ENCODE data around the gene CCRL2. TPM values are rescaled to one million over a fixed set of nuclear protein-coding genes. Genes with fewer than 3 reads are reported as not detected.

The CCRL2 gene
- total RNA-seq, 2 donors from 2014 or later: 0.41 to 4.4 TPM

GRCh38 chr3:46395766-46396530 lies 11.1 kb upstream of the CCRL2 start:
- DNase-seq (ENCODE audit: low spot score) (no peak), ATAC-seq (ENCODE audit: insufficient number of reproducible peaks, low FRiP score, low read depth) (no peak)
- H3K27ac ChIP-seq: no peak overlapping the region
- H3K4me3 ChIP-seq: no peak overlapping the region
- H3K9me3 ChIP-seq: no peaks in the 10 kb centered on the region
- no peaks in the 10 kb centered on the region for H3K27me3 ChIP-seq (replicated peaks; ENCODE audit: insufficient read depth)
- H3K36me3 ChIP-seq: no peaks in the 10 kb centered on the region
- no peaks in the 10 kb centered on the region for H3K4me1 ChIP-seq (ENCODE audit: control insufficient read depth in 1 of 2, low read depth in 2 of 2)
- no peak for TF ChIP-seq CTCF (IDR thresholded peaks at IDR 0.05)

- H3K4me1 ChIP-seq (ENCODE audit: control insufficient read depth in 1 of 2, low read depth in 2 of 2): no peaks in the 10 kb centered on the region
- TF ChIP-seq CTCF (IDR thresholded peaks at IDR 0.05): no peak
- H3K27me3 ChIP-seq (replicated peaks; ENCODE audit: insufficient read depth): no peaks in the 10 kb centered on the region
- no peaks in the 10 kb centered on the region for H3K36me3 ChIP-seq
- ATAC-seq (ENCODE audit: insufficient number of reproducible peaks, low FRiP score, low read depth) (no peak), DNase-seq (ENCODE audit: low spot score) (no peak)
- H3K27ac ChIP-seq: no peak overlapping the region
- no peaks in the 10 kb centered on the region for H3K9me3 ChIP-seq
- no peak overlapping the region for H3K4me3 ChIP-seq
These were observed 9.9 kb upstream of the CCRL2 start for GRCh38 chr3:46397111-46397510.

- no peaks in the 10 kb centered on the region for H3K9me3 ChIP-seq
- ATAC-seq (ENCODE audit: insufficient number of reproducible peaks, low FRiP score, low read depth) (no peak), DNase-seq (ENCODE audit: low spot score) (no peak)
- no peaks in the 10 kb centered on the region for H3K27me3 ChIP-seq (replicated peaks; ENCODE audit: insufficient read depth)
- TF ChIP-seq CTCF (IDR thresholded peaks at IDR 0.05): no peak
- no peak overlapping the region for H3K27ac ChIP-seq
- no peaks in the 10 kb centered on the region for H3K36me3 ChIP-seq
- no peaks in the 10 kb centered on the region for H3K4me1 ChIP-seq (ENCODE audit: control insufficient read depth in 1 of 2, low read depth in 2 of 2)
- H3K4me3 ChIP-seq: no peak overlapping the region
These were observed 8.7 kb upstream of the CCRL2 start for GRCh38 chr3:46398186-46398955.

- no peak for TF ChIP-seq CTCF (IDR thresholded peaks at IDR 0.05)
- Histone ChIP-seq H3K4me3 (no peak overlapping the region), H3K27ac (no peak overlapping the region), H3K36me3 (no peaks in the 10 kb centered on the region), H3K27me3 (replicated peaks; ENCODE audit: insufficient read depth) (no peaks in the 10 kb centered on the region), H3K4me1 (ENCODE audit: control insufficient read depth in 1 of 2, low read depth in 2 of 2) (no peaks in the 10 kb centered on the region), H3K9me3 (no peaks in the 10 kb centered on the region)
- no peak for ATAC-seq (ENCODE audit: insufficient number of reproducible peaks, low FRiP score, low read depth)
- no peak for DNase-seq (ENCODE audit: low spot score)
These were observed 8.0 kb upstream of the CCRL2 start for GRCh38 chr3:46399098-46399497.

GRCh38 chr3:46399557-46399956 lies 7.5 kb upstream of the CCRL2 start:
- Histone ChIP-seq H3K27ac (no peak overlapping the region), H3K9me3 (no peaks in the 10 kb centered on the region), H3K27me3 (replicated peaks; ENCODE audit: insufficient read depth) (no peaks in the 10 kb centered on the region), H3K4me1 (ENCODE audit: control insufficient read depth in 1 of 2, low read depth in 2 of 2) (peaks cover 0 to 2% of the 10 kb centered on the region in 2 donors), H3K4me3 (no peak overlapping the region), H3K36me3 (no peaks in the 10 kb centered on the region)
- TF ChIP-seq CTCF (IDR thresholded peaks at IDR 0.05): no peak
- ATAC-seq (ENCODE audit: insufficient number of reproducible peaks, low FRiP score, low read depth) (no peak), DNase-seq (ENCODE audit: low spot score) (no peak)

All from thoracic aorta (tissue), 2 donors.